Activated CD8-positive, alpha-beta T cell treated with anti-CD3 and anti-CD28 coated beads, Interleukin-2, amount 10 ng/mL, durations not matched to agents 7 days and 5 days (primary cell): ENCODE results near the gene GALNT9. TPM values are rescaled to one million over a fixed set of nuclear protein-coding genes. Genes with fewer than 3 reads are reported as not detected.

Source experiments
- ATAC-seq: fragments of 150-1000 bp; cut with Tn5 transposase; one replicate; pipeline ENCODE4 v1.10.0; 2021; ENCODE audit warnings: moderate library complexity
- CTCF ChIA-PET: fragments of 350-600 bp; sonication (Branson Sonifier 250); formaldehyde crosslinking; loops from one replicate; lab custom pipeline; 2021; ENCODE audit warnings: antibody characterized with exemption; lab: Charles Lee
- POLR2A ChIA-PET: fragments of 350-600 bp; sonication (Branson Sonifier 250); formaldehyde crosslinking; loops from one replicate; lab custom pipeline; 2021; ENCODE audit warnings: antibody characterized with exemption; lab: Charles Lee
- DNase-seq: peaks from one replicate; pipeline ENCODE4 v3.0.0-alpha.2; 2020
- H3K27ac Mint-ChIP-seq: one replicate; pipeline ENCODE4 v1.8.0; 2021; ENCODE audit warnings: mild to moderate bottlenecking, mixed read lengths
- H3K27me3 Mint-ChIP-seq: one replicate; pipeline ENCODE4 v1.8.0; 2021; ENCODE audit warnings: low read depth, mixed read lengths
- H3K36me3 Mint-ChIP-seq: one replicate; pipeline ENCODE4 v1.8.0; 2021; ENCODE audit warnings: low read depth, mixed read lengths
- H3K4me1 Mint-ChIP-seq: one replicate; pipeline ENCODE4 v1.8.0; 2021; ENCODE audit warnings: low read depth, mixed read lengths
- H3K4me3 Mint-ChIP-seq: one replicate; pipeline ENCODE4 v1.8.0; 2021; ENCODE audit warnings: mild to moderate bottlenecking, mixed read lengths
- H3K9me3 Mint-ChIP-seq: one replicate; pipeline ENCODE4 v1.8.0; 2022; ENCODE audit warnings: mixed read lengths; ENCODE audit not compliant: insufficient read depth
- total RNA-seq, 2 experiments: library from RNA; stranded (reverse); gene quantifications; one replicate each; pipeline ENCODE4 v1.2.3, GENCODE V29; 2021

GALNT9 gene
- total RNA-seq, 2 experiments from 2014 or later: not detected

DNA sequence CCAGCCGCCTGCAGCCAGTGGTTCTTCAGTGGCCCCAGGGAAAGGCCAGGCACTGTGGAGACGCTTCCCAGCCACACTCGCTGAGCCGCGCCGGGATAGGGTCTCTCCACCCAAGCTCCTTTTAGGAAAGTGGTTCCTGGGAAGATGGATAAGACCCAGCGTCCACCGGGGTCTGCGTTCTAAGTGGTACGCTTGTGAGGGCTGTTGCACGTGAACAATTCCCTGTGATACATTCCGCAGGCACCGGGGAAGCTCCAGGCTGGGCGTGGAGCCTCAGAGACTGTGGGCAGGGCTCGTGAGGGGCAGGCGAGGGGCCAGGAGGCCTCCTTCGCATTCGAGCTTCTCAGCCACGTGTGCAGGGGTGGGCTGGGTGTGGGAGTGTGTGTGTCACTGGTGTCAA, 48.4 kb downstream of the GALNT9 start:
- Mint-ChIP-seq H3K4me1 (peaks cover 7% of the 10 kb centered on the region), H3K9me3 (no peaks in the 10 kb centered on the region), H3K27ac (no peak overlapping the region), H3K36me3 (no peaks in the 10 kb centered on the region), H3K27me3 (peaks cover 18% of the 10 kb centered on the region), H3K4me3 (no peak overlapping the region)
- POLR2A ChIA-PET: no interaction called here
- DNase-seq (no peak), ATAC-seq (no peak)
- CTCF ChIA-PET: no interaction called here

DNA sequence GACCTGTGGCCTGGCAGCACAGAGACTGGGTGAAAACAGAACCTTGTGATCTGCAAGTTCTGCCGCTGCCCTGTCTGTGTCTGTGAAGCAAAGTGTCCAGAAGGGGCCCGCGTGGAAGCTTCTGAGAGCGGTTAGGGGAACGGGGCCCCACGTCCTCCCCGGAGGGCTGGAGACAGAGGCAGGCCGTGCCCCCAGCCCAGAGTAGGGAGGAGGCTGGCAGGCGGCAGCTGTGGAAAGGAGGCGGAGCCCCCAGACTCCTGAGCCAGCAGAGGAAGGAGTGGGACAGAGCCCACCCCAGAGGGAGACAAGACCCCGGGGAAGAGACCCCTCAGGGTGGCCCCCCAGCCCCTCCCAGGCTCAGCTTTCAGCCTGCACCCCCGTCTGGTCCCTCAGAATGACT, 49.0 kb downstream of the GALNT9 start:
- DNase-seq (no peak), ATAC-seq (no peak)
- no peak overlapping the region for H3K4me3 Mint-ChIP-seq
- no peaks in the 10 kb centered on the region for H3K36me3 Mint-ChIP-seq
- H3K27ac Mint-ChIP-seq: no peak overlapping the region
- H3K9me3 Mint-ChIP-seq: no peaks in the 10 kb centered on the region
- ChIA-PET CTCF (no interaction called here), POLR2A (no interaction called here)
- peaks cover 13% of the 10 kb centered on the region for H3K27me3 Mint-ChIP-seq
- peaks cover 7% of the 10 kb centered on the region for H3K4me1 Mint-ChIP-seq

DNA sequence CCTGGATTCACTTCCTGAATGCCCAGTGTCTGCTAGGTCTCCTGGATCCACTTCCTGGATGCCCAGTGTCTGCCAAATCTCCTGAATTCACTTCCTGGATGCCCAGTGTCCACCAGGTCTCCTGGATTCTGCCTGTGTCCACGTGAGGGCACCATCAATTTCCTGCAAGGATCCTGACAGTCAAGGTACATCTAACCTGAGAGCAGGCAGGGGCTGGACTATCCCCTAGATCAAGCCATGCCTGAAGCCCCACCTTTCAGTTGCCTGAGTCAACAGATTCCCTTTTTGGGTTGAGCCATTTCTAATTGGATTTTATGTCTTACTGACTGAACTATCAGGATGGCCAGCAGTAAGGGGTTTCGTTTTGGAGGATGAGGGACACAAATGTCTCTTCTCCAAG, 49.5 kb downstream of the GALNT9 start:
- ATAC-seq: no peak
- H3K4me1 Mint-ChIP-seq: peaks cover 7% of the 10 kb centered on the region
- H3K27me3 Mint-ChIP-seq: peaks cover 13% of the 10 kb centered on the region
- no peaks in the 10 kb centered on the region for H3K36me3 Mint-ChIP-seq
- H3K27ac Mint-ChIP-seq: no peak overlapping the region
- POLR2A ChIA-PET: no interaction called here
- H3K9me3 Mint-ChIP-seq: no peaks in the 10 kb centered on the region
- CTCF ChIA-PET: no interaction called here
- no peak overlapping the region for H3K4me3 Mint-ChIP-seq
- DNase-seq: no peak

DNA sequence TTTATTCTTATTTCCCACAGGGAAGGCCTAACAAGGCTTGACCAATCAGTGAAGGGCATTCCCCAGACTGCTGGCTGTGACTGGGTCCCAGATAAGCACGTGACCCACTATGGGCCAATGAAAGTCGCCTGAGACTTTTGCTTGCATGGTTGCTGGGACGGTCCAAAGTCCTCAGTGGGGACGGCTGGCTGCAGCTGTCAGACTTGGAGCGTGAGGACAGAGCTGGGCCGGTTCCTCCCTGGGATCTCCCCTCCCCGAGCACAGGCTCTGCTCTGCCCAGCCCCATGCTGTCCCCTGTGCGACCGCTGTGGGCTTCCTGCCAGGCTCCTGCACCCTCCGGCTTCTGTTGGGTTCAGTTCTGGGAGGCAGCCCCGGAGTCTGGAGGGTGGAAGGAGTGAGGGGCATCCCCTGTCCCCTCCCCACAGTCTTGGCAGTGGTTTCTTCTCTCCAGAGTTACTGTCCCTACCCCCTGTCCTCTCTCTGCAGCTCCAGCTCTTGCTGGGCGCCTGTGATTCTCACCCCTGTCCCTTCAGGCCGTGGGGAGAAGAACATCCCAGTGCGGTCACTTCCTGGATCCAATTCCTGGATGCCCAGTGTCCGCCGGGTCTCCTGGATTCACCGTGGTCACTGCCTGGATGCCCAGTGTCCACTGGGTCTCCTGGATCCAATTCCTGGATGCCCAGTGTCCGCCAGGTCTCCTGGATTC, 50.1 kb downstream of the GALNT9 start:
- Mint-ChIP-seq H3K27ac (no peak overlapping the region), H3K27me3 (peaks cover 10% of the 10 kb centered on the region), H3K9me3 (no peaks in the 10 kb centered on the region), H3K4me3 (no peak overlapping the region), H3K36me3 (no peaks in the 10 kb centered on the region), H3K4me1 (peaks cover 7% of the 10 kb centered on the region)
- no peak for DNase-seq
- ChIA-PET CTCF (no interaction called here), POLR2A (no interaction called here)
- no peak for ATAC-seq

DNA sequence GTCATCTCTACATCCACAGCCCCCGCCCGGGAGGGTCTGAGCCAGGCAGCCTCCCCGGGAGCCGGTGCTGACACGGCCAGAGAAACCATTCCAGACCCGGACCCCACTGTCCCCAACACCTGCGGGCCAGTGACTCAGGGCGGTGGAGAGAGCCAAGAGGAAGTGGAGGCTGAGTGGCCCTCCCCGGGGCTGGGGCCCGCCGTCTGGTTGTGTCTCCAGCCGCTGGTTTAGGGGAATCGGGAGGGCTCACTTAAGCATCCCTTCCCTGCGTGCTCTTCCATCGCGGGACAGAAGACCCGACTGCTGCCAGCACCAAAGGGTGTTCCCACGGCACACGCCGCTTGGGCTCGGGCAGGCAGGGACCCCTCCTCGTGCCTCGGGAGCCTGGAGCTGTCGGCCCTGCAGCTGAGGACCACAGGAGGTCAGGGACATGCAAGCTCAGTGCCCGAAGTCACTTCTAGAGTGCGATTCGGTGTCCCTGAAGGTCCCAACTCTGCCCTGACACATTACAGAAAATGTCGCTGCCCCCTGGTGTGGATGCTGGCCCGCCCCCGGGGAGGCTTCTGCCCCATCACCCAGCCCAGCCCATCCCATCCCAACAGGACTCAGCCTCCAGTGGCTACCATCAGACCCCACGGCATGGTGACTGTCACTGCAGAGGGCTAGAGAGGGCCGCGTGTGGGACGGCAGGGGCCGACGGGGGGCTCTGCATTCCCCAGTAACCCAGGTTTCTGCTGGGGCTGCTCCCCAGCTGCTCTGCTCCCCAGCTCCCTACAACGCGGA, 50.8 kb downstream of the GALNT9 start:
- H3K36me3 Mint-ChIP-seq: no peaks in the 10 kb centered on the region
- no peak overlapping the region for H3K27ac Mint-ChIP-seq
- peaks cover 4% of the 10 kb centered on the region for H3K27me3 Mint-ChIP-seq
- DNase-seq (no peak), ATAC-seq (no peak)
- H3K4me1 Mint-ChIP-seq: peaks cover 2% of the 10 kb centered on the region
- CTCF ChIA-PET: no interaction called here
- H3K9me3 Mint-ChIP-seq: no peaks in the 10 kb centered on the region
- POLR2A ChIA-PET: no interaction called here
- no peak overlapping the region for H3K4me3 Mint-ChIP-seq

DNA sequence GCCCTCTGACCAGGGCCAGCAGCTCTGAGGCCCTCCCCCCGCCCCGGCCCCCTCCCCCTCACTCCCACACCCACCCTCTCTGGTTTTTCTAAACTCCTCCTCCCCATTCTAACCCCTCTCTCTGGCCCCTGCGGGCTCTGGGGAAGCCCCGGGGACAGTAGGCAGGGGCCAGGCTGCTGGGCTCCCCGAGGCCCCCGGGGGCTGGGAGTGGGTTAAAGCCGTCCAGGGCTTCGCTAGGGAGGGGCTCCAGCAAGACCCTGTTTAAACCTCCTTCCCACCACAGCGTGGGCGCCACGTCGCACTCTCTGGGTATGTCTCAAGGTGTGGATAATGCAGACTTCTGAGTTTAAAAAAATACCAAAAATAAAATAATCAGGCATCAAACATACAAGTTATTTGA, 51.4 kb downstream of the GALNT9 start:
- H3K9me3 Mint-ChIP-seq: no peaks in the 10 kb centered on the region
- H3K36me3 Mint-ChIP-seq: no peaks in the 10 kb centered on the region
- POLR2A ChIA-PET: no interaction called here
- H3K27ac Mint-ChIP-seq: no peak overlapping the region
- ATAC-seq (no peak), DNase-seq (no peak)
- no peaks in the 10 kb centered on the region for H3K4me1 Mint-ChIP-seq
- H3K4me3 Mint-ChIP-seq: no peak overlapping the region
- CTCF ChIA-PET: no interaction called here
- H3K27me3 Mint-ChIP-seq: peaks cover 4% of the 10 kb centered on the region

DNA sequence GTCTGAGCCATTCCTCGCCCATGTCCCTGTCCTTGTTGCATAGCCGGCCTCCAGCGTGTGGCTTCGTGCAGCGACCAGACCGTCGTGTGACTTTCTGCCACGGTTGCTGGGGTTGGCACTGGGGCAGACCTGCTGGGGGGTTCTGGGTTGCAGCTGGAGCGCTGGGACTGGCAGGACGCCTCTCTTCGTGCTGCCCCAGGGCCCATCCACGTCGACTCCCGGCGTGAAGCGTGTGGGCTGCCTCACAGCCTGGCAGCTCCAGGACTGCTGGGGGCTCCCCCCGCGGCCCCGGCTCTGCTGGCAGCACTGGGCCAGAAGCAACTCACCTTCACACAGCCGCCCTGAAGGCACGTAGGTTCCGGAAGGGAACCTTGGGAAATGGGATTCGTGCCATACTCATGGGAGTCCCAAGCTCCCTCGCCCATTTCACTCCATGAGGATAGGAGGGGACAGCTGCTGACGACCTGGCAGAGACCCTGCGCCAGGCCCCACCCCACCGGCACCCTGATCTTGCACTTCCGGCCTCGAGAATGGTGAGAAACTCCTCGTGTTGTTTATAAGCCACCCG, 51.9 kb downstream of the GALNT9 start:
- no peak for ATAC-seq
- Mint-ChIP-seq H3K4me1 (no peaks in the 10 kb centered on the region), H3K27ac (no peak overlapping the region), H3K4me3 (no peak overlapping the region), H3K36me3 (no peaks in the 10 kb centered on the region), H3K9me3 (no peaks in the 10 kb centered on the region), H3K27me3 (peaks cover 4% of the 10 kb centered on the region)
- POLR2A ChIA-PET: no interaction called here
- no peak for DNase-seq
- CTCF ChIA-PET: no interaction called here

DNA sequence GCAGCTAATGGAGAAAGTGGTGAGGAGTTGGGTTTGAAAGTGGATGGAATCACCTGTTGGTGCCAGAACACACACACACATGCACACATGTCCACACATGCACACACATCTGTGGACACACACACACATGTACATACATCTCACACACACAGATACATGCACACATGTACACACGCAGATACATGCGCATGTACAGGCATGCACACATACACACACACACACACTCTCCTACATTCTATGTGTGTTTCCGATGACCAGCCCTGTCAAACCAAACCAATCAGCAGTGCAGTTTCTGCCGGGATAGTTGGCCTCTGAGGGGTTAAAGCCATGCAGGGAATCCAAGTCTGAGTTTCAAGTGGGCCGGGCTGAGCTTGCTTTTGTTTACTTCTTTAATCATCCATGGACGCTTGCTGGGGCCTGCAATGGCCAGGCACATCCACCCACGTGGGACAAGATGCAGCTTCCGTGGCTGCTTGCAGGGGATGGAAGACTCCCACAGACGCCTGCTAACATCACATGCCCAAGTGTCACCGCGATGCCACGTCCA, 52.5 kb downstream of the GALNT9 start:
- H3K4me3 Mint-ChIP-seq: no peak overlapping the region
- ATAC-seq (no peak), DNase-seq (no peak)
- no peaks in the 10 kb centered on the region for H3K36me3 Mint-ChIP-seq
- H3K9me3 Mint-ChIP-seq: no peaks in the 10 kb centered on the region
- peaks cover 4% of the 10 kb centered on the region for H3K27me3 Mint-ChIP-seq
- ChIA-PET CTCF (no interaction called here), POLR2A (no interaction called here)
- H3K4me1 Mint-ChIP-seq: no peaks in the 10 kb centered on the region
- no peak overlapping the region for H3K27ac Mint-ChIP-seq

DNA sequence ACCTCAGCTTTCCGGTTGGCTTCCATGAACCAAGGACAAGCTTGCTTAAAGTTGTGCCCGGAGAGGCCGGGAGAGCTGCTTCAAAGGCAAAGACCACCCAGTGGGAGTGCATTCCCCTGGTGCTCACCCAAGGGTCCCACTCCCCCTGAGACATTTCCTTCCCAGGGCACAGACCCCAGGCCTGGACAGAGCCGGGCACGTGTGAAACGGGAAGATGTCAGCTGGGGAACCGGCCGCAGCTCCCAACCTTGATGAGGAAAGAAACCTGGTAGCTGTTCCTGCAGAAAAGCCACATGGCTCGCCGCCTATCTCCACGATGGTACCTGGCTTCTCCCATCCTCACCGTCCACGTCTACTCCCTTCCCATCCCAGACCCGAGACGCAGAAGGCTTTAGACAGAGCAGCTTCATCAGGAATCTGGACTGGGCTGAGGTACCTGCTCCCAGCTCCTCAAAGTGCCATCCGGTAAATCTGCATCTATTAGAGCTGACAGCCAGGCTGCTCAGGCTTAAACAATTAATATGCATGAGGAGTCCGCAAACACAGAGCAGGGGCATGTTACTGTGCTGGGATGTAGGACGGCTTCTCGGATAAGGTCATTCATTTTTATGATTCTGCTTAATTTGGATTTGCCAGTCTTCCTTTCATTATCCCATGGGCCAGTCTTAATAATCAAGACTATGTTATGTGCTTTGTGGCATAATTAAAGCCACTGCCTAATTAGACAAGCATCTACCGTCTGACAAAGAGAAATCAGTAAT, 53.1 kb downstream of the GALNT9 start:
- ATAC-seq (no peak), DNase-seq (no peak)
- H3K27me3 Mint-ChIP-seq: peaks cover 4% of the 10 kb centered on the region
- ChIA-PET POLR2A (no interaction called here), CTCF (no interaction called here)
- no peak overlapping the region for H3K27ac Mint-ChIP-seq
- no peaks in the 10 kb centered on the region for H3K36me3 Mint-ChIP-seq
- no peak overlapping the region for H3K4me3 Mint-ChIP-seq
- H3K4me1 Mint-ChIP-seq: no peaks in the 10 kb centered on the region
- H3K9me3 Mint-ChIP-seq: no peaks in the 10 kb centered on the region

DNA sequence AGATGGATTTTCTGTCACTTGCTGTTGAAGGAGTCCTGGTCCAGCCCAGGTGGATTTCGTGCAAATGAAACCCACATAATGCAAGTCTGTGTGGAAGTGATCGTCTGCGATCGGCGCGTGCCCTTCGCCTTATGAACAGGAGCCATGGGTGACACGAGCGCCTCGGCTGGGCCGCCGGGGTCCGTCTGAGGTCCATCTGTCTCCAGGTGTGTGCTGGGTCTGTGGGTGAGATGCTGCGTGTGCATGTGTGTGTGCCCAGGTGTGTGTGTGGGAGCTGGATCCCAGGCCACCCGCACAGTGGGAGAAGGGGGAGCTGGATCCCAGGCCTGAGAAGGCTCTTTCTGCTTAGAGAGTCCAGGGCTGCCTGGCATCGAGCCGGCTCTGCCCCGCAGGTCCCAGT, 53.8 kb downstream of the GALNT9 start:
- ATAC-seq: no peak

DNA sequence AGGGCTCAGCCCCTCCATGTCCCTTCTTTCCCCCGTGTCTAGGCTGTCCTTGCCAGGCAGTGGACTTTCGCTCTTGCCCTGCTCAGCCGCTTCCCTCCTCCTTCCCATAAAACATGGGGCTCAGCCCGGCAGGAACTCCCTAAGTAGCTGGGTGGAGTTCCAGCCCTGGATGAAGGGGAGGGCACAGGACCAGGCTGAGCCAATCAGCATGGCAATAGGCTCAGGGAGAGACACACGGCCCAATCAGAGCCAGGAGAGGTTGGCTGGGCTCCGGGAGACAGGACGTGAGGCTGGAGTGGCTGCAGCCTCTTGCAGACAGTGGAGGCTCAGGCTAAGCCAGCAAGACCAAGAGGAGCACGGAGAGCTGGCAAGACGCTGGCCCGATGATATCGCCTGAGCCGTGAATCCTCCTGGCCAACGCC, 54.3 kb downstream of the GALNT9 start:
- H3K4me1 Mint-ChIP-seq: no peaks in the 10 kb centered on the region
- DNase-seq (no peak), ATAC-seq (no peak)
- no peaks in the 10 kb centered on the region for H3K36me3 Mint-ChIP-seq
- no peak overlapping the region for H3K4me3 Mint-ChIP-seq
- CTCF ChIA-PET: no interaction called here
- H3K27ac Mint-ChIP-seq: no peak overlapping the region
- H3K9me3 Mint-ChIP-seq: no peaks in the 10 kb centered on the region
- POLR2A ChIA-PET: no interaction called here
- H3K27me3 Mint-ChIP-seq: peaks cover 4% of the 10 kb centered on the region

More for the DNA sequence above, 53.8 kb downstream of the GALNT9 start:
- no peak overlapping the region for H3K4me3 Mint-ChIP-seq
- ChIA-PET POLR2A (no interaction called here), CTCF (no interaction called here)
- no peaks in the 10 kb centered on the region for H3K9me3 Mint-ChIP-seq
- H3K27ac Mint-ChIP-seq: no peak overlapping the region
- peaks cover 4% of the 10 kb centered on the region for H3K27me3 Mint-ChIP-seq
- no peak for DNase-seq
- H3K36me3 Mint-ChIP-seq: no peaks in the 10 kb centered on the region
- H3K4me1 Mint-ChIP-seq: no peaks in the 10 kb centered on the region

DNA sequence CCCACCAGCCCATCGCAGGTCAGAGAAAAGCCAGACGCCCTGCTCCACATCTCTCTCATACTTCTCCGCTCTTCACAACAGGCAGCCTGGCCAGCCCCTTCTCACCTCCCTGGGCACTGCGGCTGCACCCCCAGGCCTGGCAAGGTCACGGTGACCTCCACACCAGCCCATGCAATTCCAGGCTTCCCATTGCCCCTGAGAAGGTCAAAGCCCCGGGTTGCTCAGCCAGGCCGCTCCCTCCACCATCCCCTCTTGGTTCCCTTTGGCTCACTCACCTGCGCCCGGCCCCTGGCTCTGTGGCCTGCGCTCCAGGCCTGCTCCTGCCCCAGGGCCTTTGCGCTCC, 55.4 kb downstream of the GALNT9 start:
- no peaks in the 10 kb centered on the region for H3K4me1 Mint-ChIP-seq
- ChIA-PET POLR2A (no interaction called here), CTCF (no interaction called here)
- no peak for DNase-seq
- H3K27ac Mint-ChIP-seq: no peak overlapping the region
- no peak for ATAC-seq
- H3K27me3 Mint-ChIP-seq: peaks cover 4% of the 10 kb centered on the region
- H3K4me3 Mint-ChIP-seq: no peak overlapping the region
- no peaks in the 10 kb centered on the region for H3K36me3 Mint-ChIP-seq
- no peaks in the 10 kb centered on the region for H3K9me3 Mint-ChIP-seq
